ENCODE measurements around the gene LMNTD2. TPM values are rescaled to one million over a fixed set of nuclear protein-coding genes. Genes with fewer than 3 reads are reported as not detected.

LMNTD2 gene
- total RNA-seq, 4 donors from 2014 or later = 6.6 to 32.9 (median 14.1) TPM

DNA sequence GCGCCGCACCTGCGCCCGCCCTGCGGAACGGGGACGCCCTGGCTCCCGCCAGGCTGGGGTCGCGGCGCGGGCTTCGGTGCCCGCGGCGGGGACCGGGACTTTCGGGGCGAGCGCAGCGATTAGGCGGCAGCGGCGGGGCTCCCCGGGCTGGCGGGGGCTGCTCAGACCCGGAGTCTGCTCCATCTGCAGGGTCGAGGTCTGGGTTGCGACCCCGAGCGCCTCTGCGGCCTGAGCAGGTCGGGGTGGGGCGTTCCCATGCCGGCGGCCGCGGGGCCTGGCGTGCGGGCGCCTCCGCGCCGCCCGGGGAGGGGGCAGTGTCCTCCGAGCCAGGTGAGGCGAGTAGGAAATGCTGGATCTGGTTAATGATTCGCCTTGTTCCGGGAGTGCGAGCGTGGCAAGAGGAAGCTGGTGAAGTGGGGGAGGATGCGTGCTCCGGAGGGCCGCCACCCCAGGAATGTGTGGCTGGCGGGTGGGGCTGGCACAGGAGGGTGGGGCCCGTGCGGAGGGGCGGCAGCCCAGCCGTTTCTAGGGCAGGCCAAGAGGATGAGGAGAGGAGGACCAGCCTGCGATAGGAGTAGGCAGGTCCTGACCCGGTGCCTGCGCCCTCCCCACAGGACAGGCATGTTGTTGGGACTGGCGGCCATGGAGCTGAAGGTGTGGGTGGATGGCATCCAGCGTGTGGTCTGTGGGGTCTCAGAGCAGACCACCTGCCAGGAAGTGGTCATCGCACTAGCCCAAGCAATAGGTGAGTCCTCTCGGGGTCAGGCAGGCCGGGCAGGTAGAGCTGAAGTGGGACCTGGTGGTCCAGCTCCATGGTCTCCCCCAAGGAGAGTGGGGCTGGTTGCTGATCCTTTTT lies 838 bp upstream of the LMNTD2 start:
- Histone ChIP-seq H3K27ac (peak overlapping the region; percentile 87 to 99 (median 96)), H3K4me3 (peak overlapping the region; percentile 90 to 98 (median 96)), H3K4me1 (peaks cover 0 to 27% (median 17%) of the 10 kb centered on the region in 4 donors), H3K36me3 (peaks cover 0 to 12% (median 0%) of the 10 kb centered on the region in 3 donors), H3K9me3 (no peaks in the 10 kb centered on the region), H3K27me3 (no peaks in the 10 kb centered on the region)
- peak; percentile 67 to 81 for TF ChIP-seq POLR2A (IDR thresholded peaks at IDR 0.05)
- TF ChIP-seq, protein P1, sequence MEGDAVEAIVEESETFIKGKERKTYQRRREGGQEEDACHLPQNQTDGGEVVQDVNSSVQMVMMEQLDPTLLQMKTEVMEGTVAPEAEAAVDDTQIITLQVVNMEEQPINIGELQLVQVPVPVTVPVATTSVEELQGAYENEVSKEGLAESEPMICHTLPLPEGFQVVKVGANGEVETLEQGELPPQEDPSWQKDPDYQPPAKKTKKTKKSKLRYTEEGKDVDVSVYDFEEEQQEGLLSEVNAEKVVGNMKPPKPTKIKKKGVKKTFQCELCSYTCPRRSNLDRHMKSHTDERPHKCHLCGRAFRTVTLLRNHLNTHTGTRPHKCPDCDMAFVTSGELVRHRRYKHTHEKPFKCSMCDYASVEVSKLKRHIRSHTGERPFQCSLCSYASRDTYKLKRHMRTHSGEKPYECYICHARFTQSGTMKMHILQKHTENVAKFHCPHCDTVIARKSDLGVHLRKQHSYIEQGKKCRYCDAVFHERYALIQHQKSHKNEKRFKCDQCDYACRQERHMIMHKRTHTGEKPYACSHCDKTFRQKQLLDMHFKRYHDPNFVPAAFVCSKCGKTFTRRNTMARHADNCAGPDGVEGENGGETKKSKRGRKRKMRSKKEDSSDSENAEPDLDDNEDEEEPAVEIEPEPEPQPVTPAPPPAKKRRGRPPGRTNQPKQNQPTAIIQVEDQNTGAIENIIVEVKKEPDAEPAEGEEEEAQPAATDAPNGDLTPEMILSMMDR (IDR thresholded peaks at IDR 0.05) = no peak
- peak in 2 of 3 donors; percentile 88 to 91 for DNase-seq

DNA sequence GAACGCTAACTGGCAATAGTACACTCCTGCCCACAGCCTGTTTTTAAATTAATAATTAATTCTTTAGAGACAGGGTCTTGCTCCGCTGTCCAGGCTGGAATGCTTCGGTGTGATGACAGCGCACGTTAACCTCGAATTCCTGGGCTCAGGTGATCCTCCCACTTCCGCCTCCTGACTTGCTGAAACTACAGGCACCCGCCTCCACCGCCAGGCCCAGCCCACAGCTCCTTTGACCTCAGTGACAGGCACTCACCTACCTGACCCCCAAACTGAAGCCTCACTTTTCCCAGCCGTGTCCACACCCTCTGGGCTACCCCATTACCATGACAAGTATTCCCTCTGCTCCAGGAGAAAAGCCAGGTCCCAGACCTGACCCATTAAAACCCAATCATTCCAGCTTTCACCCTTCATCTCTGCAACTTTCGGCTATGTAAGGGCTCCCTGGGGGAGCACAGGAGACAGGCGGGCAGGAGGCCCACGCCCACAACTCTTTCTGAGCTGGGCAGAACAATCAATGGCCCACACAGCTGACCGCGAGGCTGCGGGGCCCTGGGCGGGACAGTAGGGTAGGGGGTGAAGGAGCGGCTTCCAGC lies 730 bp downstream of the LMNTD2 start:
- peak in 1 of 2 donors; percentile 71 for TF ChIP-seq POLR2A (IDR thresholded peaks at IDR 0.05)
- TF ChIP-seq, protein P1 (IDR thresholded peaks at IDR 0.05) = no peak
- H3K27me3 ChIP-seq = peaks cover 0 to 9% of the 10 kb centered on the region in 2 donors
- no peaks in the 10 kb centered on the region for H3K9me3 ChIP-seq
- peak overlapping the region; percentile 90 to 98 (median 96) for H3K4me3 ChIP-seq
- peak in 2 of 3 donors; percentile 85 to 89 for DNase-seq
- H3K36me3 ChIP-seq = peaks cover 0 to 12% (median 0%) of the 10 kb centered on the region in 3 donors
- H3K27ac ChIP-seq = peak overlapping the region; percentile 87 to 99 (median 97)
- peaks cover 0 to 38% (median 27%) of the 10 kb centered on the region in 4 donors for H3K4me1 ChIP-seq

DNA sequence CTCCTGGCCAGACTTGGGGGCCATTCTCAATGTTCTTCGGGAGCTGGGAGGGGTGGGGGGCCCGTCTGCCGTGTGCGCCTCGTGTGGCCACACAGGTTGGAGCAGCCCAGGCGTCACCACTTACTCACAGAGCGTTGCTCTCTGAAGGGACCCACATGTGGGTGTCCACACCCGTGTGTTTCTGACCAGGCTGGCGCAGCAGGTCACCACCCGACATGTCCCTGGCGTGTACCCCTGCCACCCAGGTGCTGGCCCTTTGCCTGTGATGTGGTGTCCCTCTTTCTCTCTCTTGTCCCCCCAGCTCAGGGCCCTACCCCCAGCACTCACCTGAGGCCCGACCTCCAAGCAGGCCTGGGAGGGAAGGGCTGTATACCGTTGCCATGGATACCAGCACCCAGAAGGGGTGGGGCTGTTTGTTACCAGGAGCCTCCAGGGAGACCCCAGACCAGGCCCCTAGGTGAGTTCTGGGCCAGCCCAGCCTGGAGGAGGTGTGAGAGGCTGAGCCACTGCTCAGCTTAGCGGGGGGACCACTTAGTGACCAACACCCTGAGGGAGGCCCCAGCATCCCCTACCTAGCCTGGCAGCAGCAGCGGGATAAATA lies 1.4 kb downstream of the LMNTD2 start:
- TF ChIP-seq, protein P1 (IDR thresholded peaks at IDR 0.05) = no peak
- TF ChIP-seq POLR2A (IDR thresholded peaks at IDR 0.05) = no peak
- Histone ChIP-seq H3K4me3 (no peak overlapping the region), H3K36me3 (peaks cover 0 to 12% (median 0%) of the 10 kb centered on the region in 3 donors), H3K4me1 (peaks cover 0 to 44% (median 33%) of the 10 kb centered on the region in 4 donors), H3K27me3 (peaks cover 0 to 9% of the 10 kb centered on the region in 2 donors), H3K9me3 (no peaks in the 10 kb centered on the region), H3K27ac (peak overlapping the region in 3 of 4 donors; percentile 96 to 99 (median 98))
- no peak for DNase-seq

DNA sequence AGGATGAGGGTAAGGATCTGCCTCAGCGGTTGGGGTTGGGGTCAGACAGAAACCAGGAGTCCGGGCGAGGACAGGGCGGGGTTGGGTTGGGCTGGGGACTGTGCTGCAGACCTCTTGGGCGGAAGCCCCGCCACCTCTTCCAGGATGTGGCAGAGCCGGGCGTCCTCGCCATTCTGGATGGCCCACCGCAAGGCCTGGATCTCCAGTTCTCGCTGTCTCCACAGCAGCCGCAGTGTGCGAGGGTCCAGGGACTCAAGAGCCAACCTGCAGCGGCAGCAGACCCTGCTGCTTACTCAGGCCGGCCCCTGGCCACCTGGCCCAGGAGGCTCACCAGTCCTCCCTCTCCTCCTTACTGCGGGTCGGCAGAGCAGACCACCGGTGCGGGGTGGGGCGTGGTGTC lies 2.0 kb downstream of the LMNTD2 start:
- Histone ChIP-seq H3K4me3 (no peak overlapping the region), H3K36me3 (peaks cover 0 to 12% (median 0%) of the 10 kb centered on the region in 3 donors), H3K4me1 (peaks cover 0 to 47% (median 35%) of the 10 kb centered on the region in 4 donors), H3K27me3 (peaks cover 0 to 9% of the 10 kb centered on the region in 2 donors), H3K27ac (no peak overlapping the region), H3K9me3 (no peaks in the 10 kb centered on the region)
- no peak for DNase-seq
- TF ChIP-seq, protein P1 (IDR thresholded peaks at IDR 0.05) = no peak
- TF ChIP-seq POLR2A (IDR thresholded peaks at IDR 0.05) = no peak

DNA sequence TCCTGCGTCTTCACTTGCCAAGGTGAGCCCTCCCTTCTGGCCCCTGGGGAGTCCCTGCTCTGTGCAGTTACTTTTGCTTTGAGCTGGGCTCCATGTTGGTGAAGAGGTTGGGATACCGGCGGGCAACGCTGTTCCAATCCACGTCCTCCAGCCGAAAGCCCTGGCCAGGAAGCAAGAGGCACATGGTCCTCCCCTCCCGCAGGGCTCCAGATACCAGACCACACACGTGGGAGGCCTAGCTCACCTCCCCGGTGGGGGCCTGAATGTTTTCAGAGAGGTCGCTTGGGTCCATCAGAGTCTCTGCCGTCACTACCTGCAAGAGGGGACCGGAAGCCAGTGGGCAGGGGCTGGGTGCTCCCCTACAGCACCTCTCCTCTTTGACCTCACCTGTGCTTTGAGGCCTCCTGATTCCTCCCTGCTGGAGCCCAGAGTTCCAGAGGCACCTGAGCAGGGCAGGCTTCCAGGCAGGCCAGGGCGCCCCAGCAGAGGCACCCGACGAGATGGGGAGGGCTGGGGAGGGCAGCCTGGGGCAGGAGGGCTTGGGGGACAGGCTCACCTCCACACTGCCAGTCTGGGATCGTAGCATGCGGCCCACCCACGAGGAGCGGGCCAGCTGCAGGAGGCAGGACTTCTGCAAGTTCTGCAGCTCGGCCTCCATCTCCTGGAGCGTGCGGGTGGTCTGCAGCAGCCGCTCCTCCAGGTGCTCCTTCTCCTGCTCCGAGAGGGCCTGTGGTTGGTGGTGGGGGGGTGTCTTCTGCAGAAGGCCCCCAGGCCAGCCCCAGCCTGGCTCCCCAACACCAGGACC lies 3.0 kb downstream of the LMNTD2 start:
- Histone ChIP-seq H3K9me3 (no peaks in the 10 kb centered on the region), H3K27me3 (peaks cover 0 to 9% of the 10 kb centered on the region in 2 donors), H3K27ac (no peak overlapping the region), H3K4me1 (peaks cover 0 to 45% (median 35%) of the 10 kb centered on the region in 4 donors), H3K4me3 (no peak overlapping the region), H3K36me3 (peaks cover 0 to 5% (median 0%) of the 10 kb centered on the region in 3 donors)
- no peak for DNase-seq
- TF ChIP-seq, protein P1 (IDR thresholded peaks at IDR 0.05) = no peak
- no peak for TF ChIP-seq POLR2A (IDR thresholded peaks at IDR 0.05)
